Peyer's patch (tissue), 4 donors: Measurements from ENCODE around the gene ADCY9. TPM values are rescaled to one million over a fixed set of nuclear protein-coding genes. Genes with fewer than 3 reads are reported as not detected.

Experiments
- DNase-seq, 3 donors: peaks; one replicate each; pipeline ENCODE4 v3.0.0-alpha.2; 2017 to 2019
- H3K27ac ChIP-seq, 4 donors: fragments of 200-600 bp; sonication (generic); one replicate each; pipeline ENCODE4 v1.5.1; 2016 to 2019
- H3K27me3 ChIP-seq, 2 donors: fragments of 200-600 bp; sonication (generic); one replicate each; pipeline ENCODE4 v1.5.1; 2019
- H3K36me3 ChIP-seq, 3 donors: fragments of 200-600 bp; sonication (generic); one replicate each; pipeline ENCODE4 v1.5.1; 2016 to 2019
- H3K4me1 ChIP-seq, 4 donors: fragments of 200-600 bp; sonication (generic); one replicate each; pipeline ENCODE4 v1.5.1; 2016 to 2019
- H3K4me3 ChIP-seq, 4 donors: fragments of 200-600 bp; sonication (generic); 1 replicate in 3 of 4; 2 replicates in 1 of 4; pipeline ENCODE4 v1.5.1; 2016 to 2019; ENCODE audit warnings: mild to moderate bottlenecking in 1 of 4
- H3K9me3 ChIP-seq, 4 donors: fragments of 200-600 bp; sonication (generic); one replicate each; pipeline ENCODE4 v1.5.1; 2016 to 2019; ENCODE audit warnings: mild to moderate bottlenecking in 1 of 4
- CTCF ChIP-seq, 6 experiments: fragments of 450-650 bp in 4 of 6; fragments of 200-600 bp in 2 of 6; sonication (generic) in 1 of 6; IDR thresholded peaks; one replicate each; pipeline ENCODE4 v1.5.1; 2017 to 2019; ENCODE audit warnings: antibody characterized with exemption in 6 of 6, mild to moderate bottlenecking in 3 of 6, moderate library complexity in 1 of 6
- POLR2A ChIP-seq, 2 donors: fragments of 450-650 bp; IDR thresholded peaks; one replicate each; pipeline ENCODE4 v1.5.1; 2017; ENCODE audit warnings: antibody characterized with exemption in 2 of 2, mild to moderate bottlenecking in 2 of 2, moderate library complexity in 2 of 2
- total RNA-seq, 4 donors: library from RNA; depleted of rRNA; stranded (reverse); fragments of >200 nt; gene quantifications; one replicate each; pipeline ENCODE4 v1.1.0, GENCODE V29; 2016

Gene ADCY9
- total RNA-seq, 4 donors from 2014 or later, result 19.8 to 47.3 (median 44.0) TPM

- H3K36me3 ChIP-seq, result peaks cover 0 to 51% (median 0%) of the 10 kb centered on the region in 3 donors
- no peak for TF ChIP-seq CTCF (IDR thresholded peaks at IDR 0.05)
- no peak for TF ChIP-seq POLR2A (IDR thresholded peaks at IDR 0.05)
These were observed 136.7 kb downstream of the ADCY9 start for GRCh38 chr16:3979518-3979917.

GRCh38 chr16:3979070-3979469, 137.2 kb downstream of the ADCY9 start:
- H3K36me3 ChIP-seq, result peaks cover 0 to 51% (median 0%) of the 10 kb centered on the region in 3 donors
- TF ChIP-seq CTCF (IDR thresholded peaks at IDR 0.05), result no peak
- no peak for TF ChIP-seq POLR2A (IDR thresholded peaks at IDR 0.05)
- no peaks in the 10 kb centered on the region for H3K27me3 ChIP-seq
- H3K9me3 ChIP-seq, result no peaks in the 10 kb centered on the region
- no peak for DNase-seq
- no peak overlapping the region for H3K27ac ChIP-seq
- H3K4me1 ChIP-seq, result peaks cover 0 to 9% (median 0%) of the 10 kb centered on the region in 4 donors
- H3K4me3 ChIP-seq, result no peak overlapping the region

More at GRCh38 chr16:3979518-3979917, 136.7 kb downstream of the ADCY9 start:
- H3K27me3 ChIP-seq, result no peaks in the 10 kb centered on the region
- H3K4me3 ChIP-seq, result no peak overlapping the region
- no peaks in the 10 kb centered on the region for H3K9me3 ChIP-seq
- no peak overlapping the region for H3K27ac ChIP-seq
- no peak for DNase-seq
- H3K4me1 ChIP-seq, result peaks cover 0 to 9% (median 0%) of the 10 kb centered on the region in 4 donors

DNA sequence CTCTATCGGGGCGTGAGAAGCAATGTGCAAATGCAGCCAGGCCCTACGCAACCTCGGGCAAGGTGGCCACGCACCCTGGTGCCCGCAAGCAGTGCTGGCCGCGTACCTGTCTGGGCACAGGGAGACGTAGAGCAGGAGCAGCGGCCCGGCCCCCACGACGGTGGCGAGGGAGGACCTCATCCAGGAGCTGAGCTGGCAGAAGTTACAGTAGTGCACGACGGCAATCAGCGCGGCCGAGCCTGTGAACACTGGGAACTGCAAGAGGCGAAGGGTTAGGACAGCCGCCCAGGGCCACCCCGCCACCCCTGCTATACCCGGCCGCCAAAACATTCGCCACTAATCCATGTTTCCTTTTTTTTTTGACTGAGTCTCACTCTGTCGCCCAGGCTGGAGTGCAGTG, 138.9 kb downstream of the ADCY9 start:
- Histone ChIP-seq H3K27ac (no peak overlapping the region), H3K4me1 (no peaks in the 10 kb centered on the region), H3K9me3 (no peaks in the 10 kb centered on the region), H3K4me3 (no peak overlapping the region), H3K27me3 (no peaks in the 10 kb centered on the region), H3K36me3 (peaks cover 0 to 45% (median 0%) of the 10 kb centered on the region in 3 donors)
- no peak for TF ChIP-seq POLR2A (IDR thresholded peaks at IDR 0.05)
- no peak for TF ChIP-seq CTCF (IDR thresholded peaks at IDR 0.05)
- DNase-seq, result no peak

- Histone ChIP-seq H3K4me1 (no peaks in the 10 kb centered on the region), H3K4me3 (no peak overlapping the region), H3K36me3 (peaks cover 0 to 29% (median 0%) of the 10 kb centered on the region in 3 donors), H3K9me3 (no peaks in the 10 kb centered on the region), H3K27ac (no peak overlapping the region), H3K27me3 (no peaks in the 10 kb centered on the region)
- DNase-seq, result no peak
- TF ChIP-seq CTCF (IDR thresholded peaks at IDR 0.05) (no peak), POLR2A (IDR thresholded peaks at IDR 0.05) (no peak)
These were observed 141.5 kb downstream of the ADCY9 start for GRCh38 chr16:3974751-3975150.

GRCh38 chr16:3971706-3972105, 144.5 kb downstream of the ADCY9 start:
- Histone ChIP-seq H3K27me3 (no peaks in the 10 kb centered on the region), H3K27ac (no peak overlapping the region), H3K36me3 (peaks cover 0 to 12% (median 0%) of the 10 kb centered on the region in 3 donors), H3K4me3 (no peak overlapping the region), H3K4me1 (no peaks in the 10 kb centered on the region), H3K9me3 (no peaks in the 10 kb centered on the region)
- no peak for DNase-seq
- TF ChIP-seq CTCF (IDR thresholded peaks at IDR 0.05), result no peak
- no peak for TF ChIP-seq POLR2A (IDR thresholded peaks at IDR 0.05)

GRCh38 chr16:3971261-3971660, 145.0 kb downstream of the ADCY9 start:
- Histone ChIP-seq H3K4me1 (no peaks in the 10 kb centered on the region), H3K27ac (no peak overlapping the region), H3K36me3 (peaks cover 0 to 12% (median 0%) of the 10 kb centered on the region in 3 donors), H3K4me3 (no peak overlapping the region), H3K27me3 (no peaks in the 10 kb centered on the region), H3K9me3 (no peaks in the 10 kb centered on the region)
- DNase-seq, result no peak
- no peak for TF ChIP-seq CTCF (IDR thresholded peaks at IDR 0.05)
- no peak for TF ChIP-seq POLR2A (IDR thresholded peaks at IDR 0.05)
